Activated T-cell treated with anti-CD3 and anti-CD28 coated beads, Interleukin-2, amount 50 U/mL, for 48 hours (primary cell): ENCODE data around the gene CCT3.
"Not testable (repeated sequence)": the region's sequence is repeated elsewhere in the genome, so short reads cannot be mapped to it uniquely, and the experiment has no call there.

Experiments
- DNase-seq, 2 experiments: peaks; one replicate each; pipeline ENCODE4 v3.0.0-alpha.2; 2020

The CCT3 gene

GRCh38 chr1:156368157-156368658 lies 30.1 kb upstream of the CCT3 start:
- no peak for DNase-seq

- DNase-seq: no peak
Observed at GRCh38 chr1:156367383-156368156, 29.5 kb upstream of the CCT3 start.

GRCh38 chr1:156366378-156367166 lies 28.5 kb upstream of the CCT3 start:
- DNase-seq: no peak

GRCh38 chr1:156365754-156366153 lies 27.7 kb upstream of the CCT3 start:
- no peak for DNase-seq

- no peak for DNase-seq
Observed at GRCh38 chr1:156360534-156360933, 22.4 kb upstream of the CCT3 start.

GRCh38 chr1:156359973-156360372 lies 21.9 kb upstream of the CCT3 start:
- no peak for DNase-seq

GRCh38 chr1:156359249-156359648 lies 21.2 kb upstream of the CCT3 start:
- no peak for DNase-seq

GRCh38 chr1:156358641-156359040 lies 20.5 kb upstream of the CCT3 start:
- DNase-seq: no peak

- DNase-seq: no peak
Observed at GRCh38 chr1:156357977-156358376, 19.9 kb upstream of the CCT3 start.

- peak; percentile 75 to 79 for DNase-seq
Observed at GRCh38 chr1:156356875-156357534, 18.9 kb upstream of the CCT3 start.

GRCh38 chr1:156356262-156356874 lies 18.3 kb upstream of the CCT3 start:
- peak in 1 of 2 experiments; percentile 32 for DNase-seq

- DNase-seq: not testable (repeated sequence)
Observed at GRCh38 chr1:156352481-156352880, 14.4 kb upstream of the CCT3 start.

- no peak for DNase-seq
Observed at GRCh38 chr1:156347331-156347730, 9.2 kb upstream of the CCT3 start.

- DNase-seq: no peak
Observed at GRCh38 chr1:156346636-156347035, 8.5 kb upstream of the CCT3 start.

- not testable (repeated sequence) for DNase-seq
Observed at GRCh38 chr1:156346035-156346434, 7.9 kb upstream of the CCT3 start.

GRCh38 chr1:156344409-156344808 lies 6.3 kb upstream of the CCT3 start:
- no peak for DNase-seq

GRCh38 chr1:156342166-156342955 lies 4.3 kb upstream of the CCT3 start:
- DNase-seq: no peak

- no peak for DNase-seq
Observed at GRCh38 chr1:156337888-156338179, 258 bp downstream of the CCT3 start.

- peak in 1 of 2 experiments; percentile 38 for DNase-seq
Observed at GRCh38 chr1:156337052-156337887, 822 bp downstream of the CCT3 start.

- no peak for DNase-seq
Observed at GRCh38 chr1:156336242-156336641, 1.9 kb downstream of the CCT3 start.

GRCh38 chr1:156323179-156323578 lies 14.9 kb downstream of the CCT3 start:
- not testable (repeated sequence) for DNase-seq
